WTC11 (cell line): ENCODE measurements around the gene B3GAT3. TPM values are rescaled to one million over a fixed set of nuclear protein-coding genes. Genes with fewer than 3 reads are reported as not detected.

ENCODE experiments used
- ATAC-seq: fragments of 200-7000 bp; cut with Tn5 transposase; 2 replicates; pipeline ENCODE4 v1.10.0; 2021; ENCODE audit warnings: mild to moderate bottlenecking, moderate library complexity
- CTCF ChIA-PET: fragments of 300-600 bp; sonication (Branson Sonifier 250); formaldehyde crosslinking; loops from one replicate; lab custom pipeline; 2021; ENCODE audit warnings: antibody characterized with exemption; lab: Charles Lee
- POLR2A ChIA-PET: fragments of 350-600 bp; sonication (Branson Sonifier 250); formaldehyde crosslinking; loops from one replicate; lab custom pipeline; 2021; ENCODE audit warnings: antibody characterized with exemption; lab: Charles Lee
- DNase-seq: peaks from one replicate; pipeline ENCODE4 v3.0.0; 2021; ENCODE audit warnings: low spot score
- H3K27ac Mint-ChIP-seq: 2 replicates; pipeline ENCODE4 v1.8.0; 2021; ENCODE audit warnings: mixed read lengths
- H3K27me3 Mint-ChIP-seq: 2 replicates; pipeline ENCODE4 v1.8.0; 2021; ENCODE audit warnings: low read depth, mild to moderate bottlenecking, moderate library complexity, mixed read lengths
- H3K36me3 Mint-ChIP-seq: 2 replicates; pipeline ENCODE4 v1.8.0; 2021; ENCODE audit warnings: mixed read lengths
- H3K4me1 Mint-ChIP-seq: 2 replicates; pipeline ENCODE4 v1.8.0; 2022; ENCODE audit warnings: mixed read lengths
- H3K4me3 Mint-ChIP-seq: 2 replicates; pipeline ENCODE4 v1.8.0; 2021; ENCODE audit warnings: mild to moderate bottlenecking, moderate library complexity, mixed read lengths
- H3K9me3 Mint-ChIP-seq: 2 replicates; pipeline ENCODE4 v1.8.0; 2021; ENCODE audit warnings: mixed read lengths
- CREM ChIP-seq: sonication (generic); formaldehyde crosslinking; IDR thresholded peaks from 2 replicates; pipeline ENCODE4 v1.8.1; 2022; ENCODE audit warnings: mild to moderate bottlenecking, missing genetic modification reagents, moderate library complexity
- FOXK1 ChIP-seq: sonication (generic); formaldehyde crosslinking; IDR thresholded peaks from 2 replicates; pipeline ENCODE4 v1.8.0; 2022; ENCODE audit warnings: mild to moderate bottlenecking, moderate library complexity, missing genetic modification reagents
- JUN ChIP-seq: sonication (generic); formaldehyde crosslinking; IDR thresholded peaks from 2 replicates; pipeline ENCODE4 v1.8.0; 2023; ENCODE audit warnings: mild to moderate bottlenecking, missing genetic modification reagents
- NFYB ChIP-seq: sonication (generic); formaldehyde crosslinking; conservative IDR thresholded peaks from 2 replicates; pipeline ENCODE4 v1.8.0; 2022; ENCODE audit warnings: low read depth, missing genetic modification reagents
- SMAD3 ChIP-seq: sonication (generic); formaldehyde crosslinking; IDR thresholded peaks from 2 replicates; pipeline ENCODE4 v1.8.0; 2022; ENCODE audit warnings: missing genetic modification reagents, mild to moderate bottlenecking, borderline replicate concordance
- TEAD1 ChIP-seq: sonication (generic); formaldehyde crosslinking; IDR thresholded peaks from 2 replicates; pipeline ENCODE4 v1.8.0; 2022; ENCODE audit warnings: mild to moderate bottlenecking, missing genetic modification reagents
- TEAD4 ChIP-seq: sonication (generic); formaldehyde crosslinking; IDR thresholded peaks from 2 replicates; pipeline ENCODE4 v1.8.0; 2022; ENCODE audit warnings: mild to moderate bottlenecking, missing genetic modification reagents
- TP53 ChIP-seq: sonication (generic); formaldehyde crosslinking; IDR thresholded peaks from 2 replicates; pipeline ENCODE4 v1.8.1; 2023; ENCODE audit warnings: mild to moderate bottlenecking, missing genetic modification reagents
- ZBTB21 ChIP-seq: sonication (generic); formaldehyde crosslinking; IDR thresholded peaks from 2 replicates; pipeline ENCODE4 v1.8.1; 2023; ENCODE audit warnings: mild to moderate bottlenecking, missing genetic modification reagents, borderline replicate concordance
- total RNA-seq: library from RNA; stranded (reverse); gene quantifications from 3 replicates; pipeline ENCODE4 v1.2.3, GENCODE V29; 2021
- TF ChIP-seq, protein P1 (sequence below): sonication (generic); formaldehyde crosslinking; IDR thresholded peaks from 2 replicates; pipeline ENCODE4 v1.8.1; 2023; ENCODE audit warnings: mild to moderate bottlenecking, missing genetic modification reagents, borderline replicate concordance
- TF ChIP-seq, protein P2 (sequence below): sonication (generic); formaldehyde crosslinking; IDR thresholded peaks from 2 replicates; pipeline ENCODE4 v1.8.0; 2022; ENCODE audit warnings: mild to moderate bottlenecking, missing genetic modification reagents
- TF ChIP-seq, protein P3 (sequence below): sonication (generic); formaldehyde crosslinking; IDR thresholded peaks from 2 replicates; pipeline ENCODE4 v1.8.1; 2022; ENCODE audit warnings: low read depth, missing genetic modification reagents, borderline replicate concordance
- TF ChIP-seq, protein P4 (sequence below): fragments of 250-450 bp; sonication (Bioruptor Pico); IDR thresholded peaks from 2 replicates; pipeline ENCODE4 v1.9.0; 2021; ENCODE audit warnings: mild to moderate bottlenecking
- TF ChIP-seq, protein P5 (sequence below): sonication (generic); formaldehyde crosslinking; IDR thresholded peaks from 2 replicates; pipeline ENCODE4 v1.8.0; 2022; ENCODE audit warnings: mild to moderate bottlenecking, missing genetic modification reagents
- TF ChIP-seq, protein P6 (sequence below): sonication (generic); formaldehyde crosslinking; IDR thresholded peaks from 2 replicates; pipeline ENCODE4 v1.8.1; 2023; ENCODE audit warnings: mild to moderate bottlenecking, missing genetic modification reagents
- TF ChIP-seq, protein P7 (sequence below): fragments of 250-450 bp; sonication (Bioruptor Pico); conservative IDR thresholded peaks from 2 replicates; pipeline ENCODE4 v1.9.0; 2021; ENCODE audit warnings: mild to moderate bottlenecking

The B3GAT3 gene
- total RNA-seq, 1 experiment from 2014 or later, result 43.9 TPM

DNA sequence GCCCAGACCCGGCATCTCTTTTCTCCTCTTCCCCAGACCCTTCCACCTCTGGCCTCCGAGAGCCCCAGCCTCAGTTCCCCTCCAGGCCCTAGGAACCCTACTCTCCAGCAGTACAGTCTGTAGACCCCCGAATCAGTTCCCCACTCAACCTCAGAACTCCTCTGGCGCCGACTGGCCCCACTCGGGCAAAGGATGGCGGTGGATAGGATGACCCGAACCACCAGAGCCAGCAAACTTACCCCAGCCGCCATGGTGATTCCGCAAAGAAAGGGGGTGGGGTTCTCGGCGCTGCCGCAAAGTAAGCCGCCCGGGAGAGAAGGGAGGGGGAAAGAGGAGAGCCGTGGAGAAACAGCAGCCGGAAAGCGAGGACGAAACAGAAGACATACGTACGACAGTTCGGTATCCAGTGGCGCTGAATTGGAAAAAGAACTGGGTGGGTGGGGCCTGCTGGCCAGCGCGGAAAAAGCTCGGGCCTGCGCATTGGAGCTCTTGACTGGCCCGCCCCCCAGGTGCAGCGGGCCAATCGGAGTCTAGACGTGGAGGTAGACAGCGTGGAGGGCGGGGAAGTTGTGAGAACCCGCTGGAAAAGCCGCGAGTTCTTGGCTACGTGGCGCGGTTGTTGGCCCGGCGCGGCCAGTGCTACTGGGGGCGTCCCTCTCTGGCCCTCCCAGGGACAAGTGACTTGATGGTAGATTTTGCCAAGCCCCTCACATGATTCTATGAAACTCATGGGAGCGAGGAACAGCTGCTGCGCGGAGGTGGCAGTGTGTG is 48.0 kb downstream of the B3GAT3 start, which contains the start of gene EEF1G (continued):
- TF ChIP-seq, protein P1, sequence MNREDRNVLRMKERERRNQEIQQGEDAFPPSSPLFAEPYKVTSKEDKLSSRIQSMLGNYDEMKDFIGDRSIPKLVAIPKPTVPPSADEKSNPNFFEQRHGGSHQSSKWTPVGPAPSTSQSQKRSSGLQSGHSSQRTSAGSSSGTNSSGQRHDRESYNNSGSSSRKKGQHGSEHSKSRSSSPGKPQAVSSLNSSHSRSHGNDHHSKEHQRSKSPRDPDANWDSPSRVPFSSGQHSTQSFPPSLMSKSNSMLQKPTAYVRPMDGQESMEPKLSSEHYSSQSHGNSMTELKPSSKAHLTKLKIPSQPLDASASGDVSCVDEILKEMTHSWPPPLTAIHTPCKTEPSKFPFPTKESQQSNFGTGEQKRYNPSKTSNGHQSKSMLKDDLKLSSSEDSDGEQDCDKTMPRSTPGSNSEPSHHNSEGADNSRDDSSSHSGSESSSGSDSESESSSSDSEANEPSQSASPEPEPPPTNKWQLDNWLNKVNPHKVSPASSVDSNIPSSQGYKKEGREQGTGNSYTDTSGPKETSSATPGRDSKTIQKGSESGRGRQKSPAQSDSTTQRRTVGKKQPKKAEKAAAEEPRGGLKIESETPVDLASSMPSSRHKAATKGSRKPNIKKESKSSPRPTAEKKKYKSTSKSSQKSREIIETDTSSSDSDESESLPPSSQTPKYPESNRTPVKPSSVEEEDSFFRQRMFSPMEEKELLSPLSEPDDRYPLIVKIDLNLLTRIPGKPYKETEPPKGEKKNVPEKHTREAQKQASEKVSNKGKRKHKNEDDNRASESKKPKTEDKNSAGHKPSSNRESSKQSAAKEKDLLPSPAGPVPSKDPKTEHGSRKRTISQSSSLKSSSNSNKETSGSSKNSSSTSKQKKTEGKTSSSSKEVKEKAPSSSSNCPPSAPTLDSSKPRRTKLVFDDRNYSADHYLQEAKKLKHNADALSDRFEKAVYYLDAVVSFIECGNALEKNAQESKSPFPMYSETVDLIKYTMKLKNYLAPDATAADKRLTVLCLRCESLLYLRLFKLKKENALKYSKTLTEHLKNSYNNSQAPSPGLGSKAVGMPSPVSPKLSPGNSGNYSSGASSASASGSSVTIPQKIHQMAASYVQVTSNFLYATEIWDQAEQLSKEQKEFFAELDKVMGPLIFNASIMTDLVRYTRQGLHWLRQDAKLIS (CRISPR knock-in tag), result no peak
- TF ChIP-seq JUN (CRISPR knock-in tag) (no peak), FOXK1 (no peak; the same call in 1 of the 2 replicates), NFYB (CRISPR knock-in tag) (peak; percentile 39)
- TF ChIP-seq, protein P2, sequence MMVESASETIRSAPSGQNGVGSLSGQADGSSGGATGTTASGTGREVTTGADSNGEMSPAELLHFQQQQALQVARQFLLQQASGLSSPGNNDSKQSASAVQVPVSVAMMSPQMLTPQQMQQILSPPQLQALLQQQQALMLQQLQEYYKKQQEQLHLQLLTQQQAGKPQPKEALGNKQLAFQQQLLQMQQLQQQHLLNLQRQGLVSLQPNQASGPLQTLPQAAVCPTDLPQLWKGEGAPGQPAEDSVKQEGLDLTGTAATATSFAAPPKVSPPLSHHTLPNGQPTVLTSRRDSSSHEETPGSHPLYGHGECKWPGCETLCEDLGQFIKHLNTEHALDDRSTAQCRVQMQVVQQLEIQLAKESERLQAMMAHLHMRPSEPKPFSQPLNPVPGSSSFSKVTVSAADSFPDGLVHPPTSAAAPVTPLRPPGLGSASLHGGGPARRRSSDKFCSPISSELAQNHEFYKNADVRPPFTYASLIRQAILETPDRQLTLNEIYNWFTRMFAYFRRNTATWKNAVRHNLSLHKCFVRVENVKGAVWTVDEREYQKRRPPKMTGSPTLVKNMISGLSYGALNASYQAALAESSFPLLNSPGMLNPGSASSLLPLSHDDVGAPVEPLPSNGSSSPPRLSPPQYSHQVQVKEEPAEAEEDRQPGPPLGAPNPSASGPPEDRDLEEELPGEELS (CRISPR knock-in tag), result peak; percentile 72
- TF ChIP-seq, all 79 proteins: peak for 13

DNA sequence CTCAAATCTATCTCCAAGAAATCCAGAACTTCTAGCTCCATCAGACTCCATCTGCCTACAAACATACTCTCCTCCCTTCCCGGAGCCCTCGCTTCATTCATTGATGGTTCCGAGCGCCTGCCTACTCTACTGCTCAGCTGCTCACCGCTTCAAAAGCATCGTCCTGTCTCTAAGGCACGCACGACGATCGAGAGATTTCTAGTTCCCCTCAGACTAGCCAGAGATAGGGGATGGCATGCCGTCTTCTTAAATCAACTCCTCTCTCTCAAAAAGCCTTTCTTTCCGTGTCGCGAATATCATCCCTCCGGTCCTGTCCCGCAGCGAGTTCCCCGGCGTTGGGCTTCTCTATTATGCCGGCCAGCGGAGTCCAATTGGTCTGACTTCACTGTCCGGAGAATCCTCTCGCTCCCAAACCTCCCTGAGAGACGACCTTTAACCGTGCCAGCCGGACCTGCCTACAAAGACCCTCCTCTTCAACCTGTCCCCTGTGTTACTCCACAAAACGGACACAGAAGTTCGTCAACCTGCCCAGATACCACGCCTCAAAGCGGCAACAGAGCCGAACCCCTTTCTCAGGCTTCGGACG is 48.7 kb downstream of the B3GAT3 start:
- Mint-ChIP-seq H3K27me3 (no peaks in the 10 kb centered on the region), H3K4me3 (peak overlapping the region; percentile 99), H3K36me3 (peaks cover 69% of the 10 kb centered on the region), H3K9me3 (no peaks in the 10 kb centered on the region), H3K4me1 (peaks cover 37% of the 10 kb centered on the region), H3K27ac (peak overlapping the region; percentile 96)
- ChIA-PET CTCF (interaction anchor here (0.9 to 2.1 kb wide), 17 partner anchors 13 to 235 kb away, joined by 3 to 33 read pairs (median 6); partner anchors contain the start of genes AHNAK, B3GAT3, HNRNPUL2 and MTA2), POLR2A (interaction anchor here (1.0 to 3.2 kb wide), 14 partner anchors 9 to 268 kb away, joined by 3 to 44 read pairs (median 6); partner anchors contain the start of genes B3GAT3, C11orf98, CSKMT and GNG3)
- ATAC-seq, result no peak
- DNase-seq, result no peak
- TF ChIP-seq TEAD1, result 0 out of 2 replicates have a peak, but pooled peaks have one; percentile 8
- no peak for TF ChIP-seq TEAD4 (CRISPR knock-in tag)

DNA sequence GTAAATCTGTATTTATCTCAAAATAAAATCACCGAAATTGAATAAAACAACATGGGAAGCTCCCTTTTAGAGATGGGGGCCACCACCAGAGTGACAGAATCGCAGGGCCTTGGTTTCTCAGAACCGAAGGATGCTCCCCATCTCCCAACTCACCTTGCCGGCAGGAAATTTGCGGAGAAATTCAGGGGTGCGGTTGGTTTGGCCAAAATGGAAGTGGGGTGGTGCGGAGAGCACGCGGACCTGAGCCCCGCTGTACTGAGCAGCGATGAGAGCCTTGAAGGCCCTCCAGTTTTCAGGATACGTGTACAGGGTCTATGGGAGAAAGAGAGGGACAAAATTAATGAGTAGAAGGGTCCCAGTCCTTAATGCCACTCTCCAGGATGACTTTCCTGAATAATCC is 49.4 kb downstream of the B3GAT3 start:
- H3K27me3 Mint-ChIP-seq, result no peaks in the 10 kb centered on the region
- TF ChIP-seq JUN (CRISPR knock-in tag), result no peak
- no peak for TF ChIP-seq CREM
- TF ChIP-seq TP53 (CRISPR knock-in tag), result no peak
- TF ChIP-seq SMAD3, result no peak
- TF ChIP-seq, protein P3, sequence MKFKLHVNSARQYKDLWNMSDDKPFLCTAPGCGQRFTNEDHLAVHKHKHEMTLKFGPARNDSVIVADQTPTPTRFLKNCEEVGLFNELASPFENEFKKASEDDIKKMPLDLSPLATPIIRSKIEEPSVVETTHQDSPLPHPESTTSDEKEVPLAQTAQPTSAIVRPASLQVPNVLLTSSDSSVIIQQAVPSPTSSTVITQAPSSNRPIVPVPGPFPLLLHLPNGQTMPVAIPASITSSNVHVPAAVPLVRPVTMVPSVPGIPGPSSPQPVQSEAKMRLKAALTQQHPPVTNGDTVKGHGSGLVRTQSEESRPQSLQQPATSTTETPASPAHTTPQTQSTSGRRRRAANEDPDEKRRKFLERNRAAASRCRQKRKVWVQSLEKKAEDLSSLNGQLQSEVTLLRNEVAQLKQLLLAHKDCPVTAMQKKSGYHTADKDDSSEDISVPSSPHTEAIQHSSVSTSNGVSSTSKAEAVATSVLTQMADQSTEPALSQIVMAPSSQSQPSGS (CRISPR knock-in tag), result no peak
- TF ChIP-seq, protein P4, sequence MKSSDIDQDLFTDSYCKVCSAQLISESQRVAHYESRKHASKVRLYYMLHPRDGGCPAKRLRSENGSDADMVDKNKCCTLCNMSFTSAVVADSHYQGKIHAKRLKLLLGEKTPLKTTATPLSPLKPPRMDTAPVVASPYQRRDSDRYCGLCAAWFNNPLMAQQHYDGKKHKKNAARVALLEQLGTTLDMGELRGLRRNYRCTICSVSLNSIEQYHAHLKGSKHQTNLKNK (CRISPR knock-in tag), result no peak
- TF ChIP-seq, protein P5, sequence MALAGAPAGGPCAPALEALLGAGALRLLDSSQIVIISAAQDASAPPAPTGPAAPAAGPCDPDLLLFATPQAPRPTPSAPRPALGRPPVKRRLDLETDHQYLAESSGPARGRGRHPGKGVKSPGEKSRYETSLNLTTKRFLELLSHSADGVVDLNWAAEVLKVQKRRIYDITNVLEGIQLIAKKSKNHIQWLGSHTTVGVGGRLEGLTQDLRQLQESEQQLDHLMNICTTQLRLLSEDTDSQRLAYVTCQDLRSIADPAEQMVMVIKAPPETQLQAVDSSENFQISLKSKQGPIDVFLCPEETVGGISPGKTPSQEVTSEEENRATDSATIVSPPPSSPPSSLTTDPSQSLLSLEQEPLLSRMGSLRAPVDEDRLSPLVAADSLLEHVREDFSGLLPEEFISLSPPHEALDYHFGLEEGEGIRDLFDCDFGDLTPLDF (CRISPR knock-in tag), result no peak
- TF ChIP-seq, protein P6, sequence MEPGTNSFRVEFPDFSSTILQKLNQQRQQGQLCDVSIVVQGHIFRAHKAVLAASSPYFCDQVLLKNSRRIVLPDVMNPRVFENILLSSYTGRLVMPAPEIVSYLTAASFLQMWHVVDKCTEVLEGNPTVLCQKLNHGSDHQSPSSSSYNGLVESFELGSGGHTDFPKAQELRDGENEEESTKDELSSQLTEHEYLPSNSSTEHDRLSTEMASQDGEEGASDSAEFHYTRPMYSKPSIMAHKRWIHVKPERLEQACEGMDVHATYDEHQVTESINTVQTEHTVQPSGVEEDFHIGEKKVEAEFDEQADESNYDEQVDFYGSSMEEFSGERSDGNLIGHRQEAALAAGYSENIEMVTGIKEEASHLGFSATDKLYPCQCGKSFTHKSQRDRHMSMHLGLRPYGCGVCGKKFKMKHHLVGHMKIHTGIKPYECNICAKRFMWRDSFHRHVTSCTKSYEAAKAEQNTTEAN (CRISPR knock-in tag), result no peak
- TF ChIP-seq, protein P7, sequence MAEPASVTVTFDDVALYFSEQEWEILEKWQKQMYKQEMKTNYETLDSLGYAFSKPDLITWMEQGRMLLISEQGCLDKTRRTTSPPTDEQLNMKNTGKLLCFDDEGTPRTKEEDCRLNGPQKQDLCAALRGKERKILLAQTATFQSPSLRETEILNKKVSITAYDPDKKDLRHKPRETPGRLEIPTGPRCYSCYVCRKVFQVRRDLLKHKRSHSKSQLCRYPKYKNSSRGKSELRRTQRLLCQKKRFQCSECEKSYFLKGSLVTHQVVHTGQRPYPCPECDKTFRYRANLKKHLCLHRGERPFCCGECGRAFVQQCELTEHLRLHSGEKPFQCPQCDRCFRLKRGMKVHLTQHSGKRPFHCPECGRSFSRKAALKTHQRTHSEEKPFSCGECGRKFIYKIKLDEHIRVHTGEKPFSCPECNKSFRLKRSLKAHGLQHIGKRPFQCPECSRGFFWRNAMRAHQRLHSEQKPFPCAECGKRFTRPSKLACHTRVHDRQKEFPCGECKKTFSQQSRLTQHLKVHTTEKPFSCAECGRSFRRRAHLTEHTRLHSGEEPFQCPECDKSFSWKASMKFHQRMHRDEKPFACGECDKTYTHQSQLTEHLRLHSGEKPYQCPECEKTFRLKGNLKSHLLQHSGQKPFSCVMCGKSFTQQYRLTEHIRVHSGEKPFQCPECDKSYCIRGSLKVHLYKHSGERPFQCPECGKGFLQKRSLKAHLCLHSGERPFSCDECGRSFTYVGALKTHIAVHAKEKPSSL (CRISPR knock-in tag), result no peak
- no peak for TF ChIP-seq ZBTB21 (CRISPR knock-in tag)
- H3K4me3 Mint-ChIP-seq, result peak overlapping the region; percentile 99
- peaks cover 37% of the 10 kb centered on the region for H3K4me1 Mint-ChIP-seq
- H3K27ac Mint-ChIP-seq, result peak overlapping the region; percentile 96
- H3K36me3 Mint-ChIP-seq, result peaks cover 71% of the 10 kb centered on the region
- ATAC-seq (no peak), DNase-seq (no peak)
- POLR2A ChIA-PET, result interaction anchor here (3.2 kb wide), 2 partner anchors 19 to 92 kb away, joined by 14 to 44 read pairs; partner anchors contain the start of genes C11orf98, CSKMT and TUT1
- CTCF ChIA-PET, result interaction anchor here (1.2 kb wide), 2 partner anchors 27 to 29 kb away, joined by 3 to 4 read pairs; partner anchors contain the start of gene AHNAK
- no peaks in the 10 kb centered on the region for H3K9me3 Mint-ChIP-seq
